ENCODE data around the gene ZDHHC11B.
"Not testable (repeated sequence)": the region's sequence is repeated elsewhere in the genome, so short reads cannot be mapped to it uniquely, and the experiment has no call there.

- not testable (repeated sequence) for TF ChIP-seq YY1 (tag by site-specific recombination; IDR thresholded peaks at IDR 0.05); ZNF549 (tag by site-specific recombination; IDR thresholded peaks at IDR 0.05); REST (tag by site-specific recombination; IDR thresholded peaks at IDR 0.05); ZNF701 (tag by site-specific recombination; IDR thresholded peaks at IDR 0.05); ZBTB17 (tag by site-specific recombination; IDR thresholded peaks at IDR 0.05); ZNF521 (tag by site-specific recombination; IDR thresholded peaks at IDR 0.05); ZNF561 (tag by site-specific recombination; IDR thresholded peaks at IDR 0.05; ENCODE audit: borderline replicate concordance)
- TF ChIP-seq, protein P1, sequence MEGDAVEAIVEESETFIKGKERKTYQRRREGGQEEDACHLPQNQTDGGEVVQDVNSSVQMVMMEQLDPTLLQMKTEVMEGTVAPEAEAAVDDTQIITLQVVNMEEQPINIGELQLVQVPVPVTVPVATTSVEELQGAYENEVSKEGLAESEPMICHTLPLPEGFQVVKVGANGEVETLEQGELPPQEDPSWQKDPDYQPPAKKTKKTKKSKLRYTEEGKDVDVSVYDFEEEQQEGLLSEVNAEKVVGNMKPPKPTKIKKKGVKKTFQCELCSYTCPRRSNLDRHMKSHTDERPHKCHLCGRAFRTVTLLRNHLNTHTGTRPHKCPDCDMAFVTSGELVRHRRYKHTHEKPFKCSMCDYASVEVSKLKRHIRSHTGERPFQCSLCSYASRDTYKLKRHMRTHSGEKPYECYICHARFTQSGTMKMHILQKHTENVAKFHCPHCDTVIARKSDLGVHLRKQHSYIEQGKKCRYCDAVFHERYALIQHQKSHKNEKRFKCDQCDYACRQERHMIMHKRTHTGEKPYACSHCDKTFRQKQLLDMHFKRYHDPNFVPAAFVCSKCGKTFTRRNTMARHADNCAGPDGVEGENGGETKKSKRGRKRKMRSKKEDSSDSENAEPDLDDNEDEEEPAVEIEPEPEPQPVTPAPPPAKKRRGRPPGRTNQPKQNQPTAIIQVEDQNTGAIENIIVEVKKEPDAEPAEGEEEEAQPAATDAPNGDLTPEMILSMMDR (tag by site-specific recombination; IDR thresholded peaks at IDR 0.05) = not testable (repeated sequence)
- TF ChIP-seq, protein P2, sequence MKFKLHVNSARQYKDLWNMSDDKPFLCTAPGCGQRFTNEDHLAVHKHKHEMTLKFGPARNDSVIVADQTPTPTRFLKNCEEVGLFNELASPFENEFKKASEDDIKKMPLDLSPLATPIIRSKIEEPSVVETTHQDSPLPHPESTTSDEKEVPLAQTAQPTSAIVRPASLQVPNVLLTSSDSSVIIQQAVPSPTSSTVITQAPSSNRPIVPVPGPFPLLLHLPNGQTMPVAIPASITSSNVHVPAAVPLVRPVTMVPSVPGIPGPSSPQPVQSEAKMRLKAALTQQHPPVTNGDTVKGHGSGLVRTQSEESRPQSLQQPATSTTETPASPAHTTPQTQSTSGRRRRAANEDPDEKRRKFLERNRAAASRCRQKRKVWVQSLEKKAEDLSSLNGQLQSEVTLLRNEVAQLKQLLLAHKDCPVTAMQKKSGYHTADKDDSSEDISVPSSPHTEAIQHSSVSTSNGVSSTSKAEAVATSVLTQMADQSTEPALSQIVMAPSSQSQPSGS (tag by site-specific recombination; IDR thresholded peaks at IDR 0.05; ENCODE audit: low read depth) = not testable (repeated sequence)
- TF ChIP-seq, protein P3, sequence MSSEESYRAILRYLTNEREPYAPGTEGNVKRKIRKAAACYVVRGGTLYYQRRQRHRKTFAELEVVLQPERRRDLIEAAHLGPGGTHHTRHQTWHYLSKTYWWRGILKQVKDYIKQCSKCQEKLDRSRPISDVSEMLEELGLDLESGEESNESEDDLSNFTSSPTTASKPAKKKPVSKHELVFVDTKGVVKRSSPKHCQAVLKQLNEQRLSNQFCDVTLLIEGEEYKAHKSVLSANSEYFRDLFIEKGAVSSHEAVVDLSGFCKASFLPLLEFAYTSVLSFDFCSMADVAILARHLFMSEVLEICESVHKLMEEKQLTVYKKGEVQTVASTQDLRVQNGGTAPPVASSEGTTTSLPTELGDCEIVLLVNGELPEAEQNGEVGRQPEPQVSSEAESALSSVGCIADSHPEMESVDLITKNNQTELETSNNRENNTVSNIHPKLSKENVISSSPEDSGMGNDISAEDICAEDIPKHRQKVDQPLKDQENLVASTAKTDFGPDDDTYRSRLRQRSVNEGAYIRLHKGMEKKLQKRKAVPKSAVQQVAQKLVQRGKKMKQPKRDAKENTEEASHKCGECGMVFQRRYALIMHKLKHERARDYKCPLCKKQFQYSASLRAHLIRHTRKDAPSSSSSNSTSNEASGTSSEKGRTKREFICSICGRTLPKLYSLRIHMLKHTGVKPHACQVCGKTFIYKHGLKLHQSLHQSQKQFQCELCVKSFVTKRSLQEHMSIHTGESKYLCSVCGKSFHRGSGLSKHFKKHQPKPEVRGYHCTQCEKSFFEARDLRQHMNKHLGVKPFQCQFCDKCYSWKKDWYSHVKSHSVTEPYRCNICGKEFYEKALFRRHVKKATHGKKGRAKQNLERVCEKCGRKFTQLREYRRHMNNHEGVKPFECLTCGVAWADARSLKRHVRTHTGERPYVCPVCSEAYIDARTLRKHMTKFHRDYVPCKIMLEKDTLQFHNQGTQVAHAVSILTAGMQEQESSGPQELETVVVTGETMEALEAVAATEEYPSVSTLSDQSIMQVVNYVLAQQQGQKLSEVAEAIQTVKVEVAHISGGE (tag by site-specific recombination; conservative IDR thresholded peaks at IDR 0.05; ENCODE audit: low read depth) = not testable (repeated sequence)
Observed at GRCh38 chr5:772547-772890, 12.0 kb downstream of the ZDHHC11B start.
